ENCODE measurements around the gene DBT.
"Not testable (repeated sequence)": the region's sequence is repeated elsewhere in the genome, so short reads cannot be mapped to it uniquely, and the experiment has no call there.

DBT gene

DNA sequence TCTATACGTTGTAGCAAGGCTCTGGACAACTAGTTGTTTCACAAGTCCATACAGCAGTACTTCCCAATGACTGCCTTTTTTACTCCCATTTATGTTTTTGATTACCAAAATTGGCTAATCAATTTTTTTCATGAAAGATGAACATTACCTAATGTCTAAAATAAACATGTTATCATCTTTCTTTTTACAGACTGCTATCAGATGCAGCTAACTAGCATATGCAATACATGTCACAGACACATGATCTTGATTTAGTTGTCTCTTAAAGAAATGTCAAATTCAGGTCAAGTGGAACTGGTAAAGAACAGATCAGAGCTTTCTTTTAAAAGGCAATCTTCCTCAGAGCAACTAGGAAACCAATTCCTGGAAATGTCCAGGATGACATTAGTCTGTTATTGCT is 630 bp upstream of the DBT start:
- no peak for DNase-seq (ENCODE audit: low read depth)

DNA sequence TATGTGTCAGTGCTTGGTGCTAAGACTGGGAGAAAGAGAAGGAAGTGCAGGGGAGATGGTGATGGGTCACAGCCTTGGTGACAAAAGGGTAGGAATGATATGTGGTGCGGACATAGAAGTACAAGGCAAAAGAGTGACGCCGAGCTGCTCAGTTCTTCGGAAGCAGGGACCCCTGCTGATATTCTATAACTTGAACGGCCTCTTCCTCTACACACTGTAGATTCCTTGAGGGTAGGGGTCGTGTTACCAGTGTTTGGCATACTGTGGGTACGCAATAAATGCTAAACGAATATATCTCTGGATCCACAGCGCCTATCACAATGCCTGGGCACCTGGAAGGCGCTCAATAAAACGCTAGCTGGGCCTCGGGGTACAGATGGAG is 488 bp downstream of the DBT start:
- DNase-seq (ENCODE audit: low read depth) = no peak

DNA sequence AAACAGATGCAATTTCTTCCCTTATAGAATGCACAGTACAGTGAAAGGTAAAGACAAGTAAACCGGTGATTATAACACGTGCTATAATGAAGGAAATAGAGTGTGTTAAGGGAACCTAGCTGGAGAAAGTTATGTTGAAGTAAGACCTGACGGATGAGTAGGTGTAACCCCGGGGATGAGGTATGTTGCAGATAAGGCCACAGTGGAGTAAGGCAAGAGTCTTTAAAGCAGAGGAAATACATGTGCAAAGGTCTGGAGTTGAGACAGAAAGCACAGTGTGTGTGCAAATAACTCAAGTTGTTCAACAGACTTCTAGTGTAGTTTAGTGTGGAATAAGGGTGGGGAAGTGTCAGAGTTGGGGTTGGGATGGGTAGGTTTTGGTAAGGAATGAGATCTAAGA is 2.9 kb downstream of the DBT start:
- no peak for DNase-seq (ENCODE audit: low read depth)

DNA sequence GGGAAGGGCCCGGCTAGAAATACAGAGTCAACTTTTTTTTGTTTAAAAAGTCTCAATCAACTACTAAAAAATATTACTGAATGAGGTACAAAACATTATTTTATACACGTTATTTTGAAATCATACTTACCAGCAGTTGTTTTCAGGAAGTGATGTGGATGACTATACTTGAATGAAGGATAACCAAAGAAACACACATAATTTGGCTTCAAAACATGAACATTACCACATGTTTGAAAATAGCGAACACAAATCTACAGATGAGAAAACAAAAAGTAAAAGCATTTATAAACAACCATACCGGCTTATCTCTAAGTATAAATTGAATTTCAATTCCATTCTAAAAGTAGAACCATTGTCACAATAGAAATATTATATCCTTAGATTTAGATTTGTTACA is 9.0 kb downstream of the DBT start:
- DNase-seq (ENCODE audit: low read depth) = no peak

DNA sequence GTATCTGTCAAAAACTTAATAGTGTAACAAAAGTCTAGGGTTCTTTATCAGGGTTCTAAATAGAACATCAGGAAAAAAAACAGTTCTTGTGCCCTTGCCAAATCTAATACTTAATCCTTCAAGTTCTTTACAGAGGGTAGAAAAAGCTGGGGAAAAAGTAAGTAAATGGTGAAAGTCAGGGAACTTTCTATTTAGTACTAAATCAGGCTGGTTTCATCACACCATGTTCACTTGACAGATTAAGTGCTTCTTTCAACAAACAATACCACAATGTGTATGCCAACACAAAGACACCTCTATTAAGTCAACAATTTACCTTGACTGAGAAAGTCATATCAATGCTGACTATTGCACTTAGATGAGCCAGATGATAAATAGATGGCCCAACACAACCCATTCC is 9.7 kb downstream of the DBT start:
- no peak for DNase-seq (ENCODE audit: low read depth)

DNA sequence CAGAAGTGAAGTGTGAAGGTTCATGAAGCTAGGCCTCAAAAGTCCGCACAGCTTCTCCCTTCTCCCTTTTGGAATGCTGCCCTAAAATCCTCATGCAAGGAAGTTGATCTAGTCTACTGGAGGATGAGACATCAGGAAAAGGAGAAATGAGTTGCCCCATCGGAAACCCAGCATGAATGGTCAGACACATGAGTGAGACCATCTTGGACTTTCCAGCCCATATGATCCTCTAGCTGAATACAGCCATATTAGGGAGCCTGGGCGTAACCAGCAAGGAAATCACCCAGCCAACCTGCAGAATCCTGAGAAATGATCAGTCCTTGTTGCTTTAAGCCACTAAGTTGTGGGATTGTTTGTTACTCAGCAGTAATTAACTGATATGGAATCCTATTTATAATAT is 12.5 kb downstream of the DBT start:
- DNase-seq (ENCODE audit: low read depth) = no peak

DNA sequence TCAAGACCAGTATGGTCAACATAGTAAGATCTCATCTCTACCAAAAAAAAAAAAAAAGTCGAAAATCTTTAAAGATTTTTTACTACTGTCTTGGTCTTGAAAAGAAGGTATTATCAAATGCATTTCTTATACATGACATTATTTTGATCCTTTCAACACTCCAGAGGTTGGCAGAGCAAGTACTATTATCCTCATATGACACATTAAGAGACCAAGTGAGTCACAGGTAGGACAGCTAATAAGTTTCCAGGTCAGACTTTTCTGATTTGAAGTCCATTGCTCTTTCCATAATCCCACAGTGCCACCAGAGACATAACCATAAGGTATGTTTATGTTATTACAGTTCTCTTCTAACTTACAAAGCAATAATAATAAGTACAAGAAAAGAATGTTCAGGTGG is 15.2 kb downstream of the DBT start:
- DNase-seq (ENCODE audit: low read depth) = no peak

DNA sequence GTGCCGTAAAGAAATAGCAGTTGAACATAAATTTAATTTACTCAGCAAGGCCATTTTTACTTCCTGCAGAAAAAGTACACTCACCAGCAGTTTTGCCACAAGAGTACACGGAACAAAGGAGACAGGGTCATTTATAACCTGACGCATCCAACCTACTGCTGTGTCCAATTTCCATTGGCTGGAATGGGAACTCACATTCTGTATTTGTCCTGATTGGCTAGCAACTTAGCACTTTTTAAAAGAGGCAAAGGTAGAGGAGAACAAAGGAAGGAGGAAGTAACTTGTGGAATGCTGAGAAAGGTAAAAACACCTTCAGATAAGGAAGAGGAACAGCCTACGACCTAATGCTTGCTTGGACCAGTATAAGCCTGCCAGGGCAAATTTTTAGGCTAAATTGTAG is 16.1 kb downstream of the DBT start:
- not testable (repeated sequence) for DNase-seq (ENCODE audit: low read depth)

DNA sequence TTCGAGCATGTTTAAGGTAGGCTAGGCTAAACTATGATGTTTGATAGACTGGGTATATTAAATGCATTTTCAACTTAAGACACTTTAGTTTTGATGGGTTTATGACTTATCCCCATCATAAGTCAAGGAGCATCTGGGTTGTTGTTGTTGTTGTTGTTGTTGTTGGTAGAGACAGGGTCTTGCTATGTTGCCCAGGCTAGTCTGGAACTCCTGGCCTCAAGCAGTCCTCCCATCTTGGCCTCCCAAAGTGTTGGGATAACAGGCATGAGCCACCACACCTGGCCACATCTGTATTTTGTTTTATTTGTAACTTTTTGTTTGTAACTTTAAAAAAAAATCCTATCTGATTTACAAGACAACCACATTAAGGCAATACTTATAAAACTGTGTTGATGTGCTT is 17.5 kb downstream of the DBT start:
- no peak for DNase-seq (ENCODE audit: low read depth)

DNA sequence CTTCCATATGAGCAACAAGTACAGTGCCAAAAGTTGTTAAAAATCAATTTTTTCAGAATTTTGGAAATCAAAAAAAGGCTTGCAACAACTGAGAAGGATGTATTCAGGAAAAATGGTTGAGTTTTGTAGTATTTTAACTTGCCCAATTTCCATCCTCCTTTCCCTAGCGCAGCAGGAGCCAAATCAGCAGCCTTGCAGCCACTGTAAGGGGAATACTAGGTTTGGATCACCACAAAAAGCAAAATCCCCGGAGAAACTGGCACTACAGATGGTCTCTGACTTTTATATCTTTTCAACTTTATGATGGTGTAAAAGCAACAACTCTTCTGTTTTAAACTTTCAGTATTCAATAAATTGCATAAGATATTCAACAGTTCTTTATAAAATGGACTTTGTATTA is 17.9 kb downstream of the DBT start:
- DNase-seq (ENCODE audit: low read depth) = no peak

DNA sequence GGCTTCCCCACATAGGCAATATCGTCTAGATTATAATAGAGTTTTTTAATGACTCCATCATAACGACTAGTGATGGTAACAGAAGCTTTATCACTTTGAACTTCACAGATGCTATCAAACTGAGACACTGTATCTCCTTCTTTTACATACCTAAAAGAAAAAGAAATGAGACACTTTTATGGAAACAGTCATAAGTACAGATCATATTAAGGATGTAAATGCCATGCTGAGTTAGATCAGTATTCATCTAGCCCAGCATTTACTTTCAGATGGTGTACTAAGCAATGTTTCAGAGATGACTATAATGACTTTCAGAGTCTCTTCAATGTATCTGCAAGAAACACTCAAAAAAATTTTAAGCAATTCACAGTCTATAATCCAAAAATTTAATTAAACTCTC is 18.9 kb downstream of the DBT start:
- DNase-seq (ENCODE audit: low read depth) = no peak

DNA sequence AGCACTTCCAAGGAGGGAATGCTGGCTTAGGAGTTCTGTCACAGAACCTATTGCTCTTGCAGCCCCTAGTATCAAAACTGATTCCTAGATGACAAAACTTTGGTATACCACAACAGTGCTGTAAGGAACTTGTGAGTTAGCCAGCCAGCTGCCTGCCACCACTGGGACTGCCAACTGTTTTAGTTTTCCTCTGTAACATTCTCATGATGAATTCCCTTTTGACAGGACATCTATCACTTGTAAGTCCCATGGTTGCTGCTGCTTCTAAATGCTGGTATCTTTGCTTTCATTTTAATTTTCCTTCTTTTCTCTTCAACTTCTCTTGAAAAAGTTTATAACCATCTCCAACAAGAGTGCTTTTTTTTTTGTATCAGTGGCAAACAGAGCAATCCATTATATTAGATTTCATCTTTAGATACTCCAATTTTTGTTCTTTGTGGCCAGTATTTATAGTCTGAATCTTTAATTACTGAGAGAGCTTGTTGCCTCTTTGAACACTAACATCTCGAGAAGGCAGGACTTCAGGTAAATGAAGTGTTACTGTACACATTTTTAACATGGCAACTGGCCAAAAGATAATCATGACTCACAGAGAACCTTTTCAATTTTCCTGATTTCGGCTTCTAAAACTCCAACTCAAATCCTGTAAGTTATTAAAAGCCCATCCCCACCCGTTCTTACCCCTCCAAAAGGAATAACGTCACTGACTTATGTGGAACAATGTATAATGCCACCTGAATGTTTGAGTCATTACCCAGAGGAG is 19.8 kb downstream of the DBT start:
- DNase-seq (ENCODE audit: low read depth) = no peak

DNA sequence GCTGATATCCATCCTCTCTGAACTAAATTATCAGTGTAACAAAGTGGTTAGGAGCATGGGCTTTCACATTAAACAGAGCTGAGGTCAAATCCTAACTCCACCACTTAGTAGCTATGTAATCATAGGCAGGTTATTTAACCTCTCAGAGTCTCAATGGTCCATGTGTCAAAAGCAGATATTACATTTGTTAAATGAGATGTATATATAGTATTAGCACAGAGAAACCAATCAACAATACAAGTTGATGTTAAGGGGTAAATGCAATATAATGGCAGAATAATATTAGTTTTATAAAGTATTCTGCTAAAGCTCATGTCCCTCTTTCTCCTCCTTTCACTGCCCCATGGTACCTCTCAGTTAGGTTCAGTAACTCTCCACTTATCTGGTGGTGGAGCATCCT is 27.2 kb downstream of the DBT start:
- no peak for DNase-seq (ENCODE audit: low read depth)

DNA sequence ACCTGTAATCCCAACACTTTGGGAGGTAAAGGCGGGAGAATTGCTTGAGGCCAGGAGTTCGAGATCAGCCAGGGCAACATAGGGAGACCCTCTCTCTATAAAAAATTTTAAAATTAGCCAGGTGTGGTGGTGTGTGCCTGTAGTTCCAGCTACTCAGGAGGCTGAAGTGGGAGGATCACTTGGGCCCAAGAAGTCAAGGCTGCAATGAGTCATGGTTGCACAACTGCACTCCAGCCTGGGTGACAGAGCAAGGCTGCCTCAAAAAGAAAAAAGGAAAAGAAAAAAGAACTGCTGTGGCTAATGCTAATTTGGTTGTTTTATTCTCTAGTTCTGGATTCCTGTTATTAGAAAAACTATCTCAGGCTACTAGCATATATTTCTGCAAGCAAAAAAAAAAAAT is 29.8 kb downstream of the DBT start:
- no peak for DNase-seq (ENCODE audit: low read depth)

DNA sequence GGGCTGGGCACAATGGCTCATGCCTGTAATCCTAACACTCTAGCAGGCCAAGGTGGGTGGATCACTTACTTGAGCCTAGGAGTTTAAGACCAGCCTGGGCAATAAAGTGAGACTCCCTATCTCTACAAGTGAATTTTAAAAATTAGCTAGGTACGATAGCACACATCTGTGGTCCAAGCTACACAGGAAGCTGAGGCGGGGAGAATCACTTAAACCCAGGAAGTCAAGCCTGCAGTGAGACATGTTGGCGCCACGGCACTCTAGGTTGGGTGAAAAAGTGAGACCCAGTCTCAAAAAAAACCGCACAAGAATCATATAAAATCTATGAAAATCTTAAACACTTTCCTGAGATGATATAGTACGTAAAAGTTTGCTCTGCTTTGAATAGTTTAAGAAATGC is 30.2 kb downstream of the DBT start:
- DNase-seq (ENCODE audit: low read depth) = no peak

DNA sequence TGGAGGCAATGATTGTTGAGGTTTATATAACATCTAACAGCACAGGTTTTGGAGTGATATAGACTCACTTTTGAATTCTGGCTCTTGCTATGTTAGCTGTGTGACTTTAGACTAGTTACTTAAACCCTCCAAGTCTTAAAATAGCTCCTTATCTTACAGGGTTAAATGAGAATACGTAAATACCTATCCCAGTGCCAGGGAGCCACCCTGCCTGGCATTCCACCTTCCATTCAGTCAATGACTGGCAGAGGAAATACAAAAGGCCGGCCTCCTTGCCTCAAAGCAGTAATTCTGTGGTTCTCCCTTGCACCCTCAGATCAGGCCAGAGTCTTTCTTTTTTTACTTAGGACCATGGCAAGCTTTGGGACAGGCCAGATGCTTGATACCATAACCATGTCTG is 31.8 kb downstream of the DBT start:
- no peak for DNase-seq (ENCODE audit: low read depth)

DNA sequence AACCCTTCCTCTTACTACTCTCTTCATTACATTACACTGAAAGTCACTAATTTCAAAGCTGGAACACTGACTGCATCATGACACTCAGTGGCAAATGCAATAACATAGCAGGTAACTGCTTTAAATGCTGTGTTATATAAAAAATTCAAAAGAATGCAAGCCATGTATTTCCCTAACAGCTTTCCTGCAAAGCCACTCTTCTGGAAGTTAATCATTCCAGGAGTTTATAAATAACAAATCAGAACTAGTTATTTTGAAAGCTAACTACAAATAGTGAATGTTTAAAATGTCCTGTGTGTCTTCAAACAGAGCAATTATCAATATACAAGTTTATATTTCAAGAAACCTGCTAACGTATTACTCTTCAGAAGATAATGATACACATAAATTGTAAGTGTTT is 34.5 kb downstream of the DBT start:
- no peak for DNase-seq (ENCODE audit: low read depth)

DNA sequence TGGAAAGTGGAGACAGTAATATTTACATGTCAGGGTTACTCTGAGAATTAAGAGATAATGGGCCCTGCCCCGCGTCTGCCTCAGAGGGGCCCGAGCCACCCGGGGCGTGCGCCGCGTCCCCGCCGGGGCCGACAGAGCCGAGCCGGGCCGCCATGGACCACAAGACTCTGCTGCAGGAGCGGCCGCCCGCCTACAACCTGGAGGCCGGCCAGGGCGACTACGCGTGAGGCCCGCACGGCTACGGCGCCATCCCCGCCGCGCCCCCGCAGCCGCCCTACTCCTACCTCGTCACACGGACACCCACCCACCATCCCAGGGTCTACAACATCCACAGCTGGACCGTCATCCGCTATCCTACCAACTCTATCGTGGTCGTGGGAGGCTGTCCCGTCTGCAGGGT is 36.5 kb downstream of the DBT start:
- no peak for DNase-seq (ENCODE audit: low read depth)

DNA sequence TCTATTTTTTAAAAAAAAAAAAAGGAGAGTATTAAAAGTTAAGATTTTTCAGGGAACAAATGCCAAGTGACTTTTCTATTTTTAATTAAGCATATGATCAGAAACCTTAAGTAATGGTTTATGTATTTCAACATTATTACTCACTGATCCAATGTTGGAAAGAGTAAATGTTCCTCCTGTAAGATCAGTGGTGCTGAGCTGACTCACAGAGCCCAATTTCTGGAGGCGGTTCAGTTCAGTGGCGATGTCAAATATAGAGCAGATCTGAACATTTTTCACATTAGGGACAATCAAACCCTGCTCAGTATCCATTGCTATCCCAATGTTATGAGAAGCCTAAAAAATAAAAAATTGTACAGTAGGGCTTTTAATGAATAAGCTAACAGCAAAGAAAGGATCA is 43.3 kb downstream of the DBT start:
- no peak for DNase-seq (ENCODE audit: low read depth)

DNA sequence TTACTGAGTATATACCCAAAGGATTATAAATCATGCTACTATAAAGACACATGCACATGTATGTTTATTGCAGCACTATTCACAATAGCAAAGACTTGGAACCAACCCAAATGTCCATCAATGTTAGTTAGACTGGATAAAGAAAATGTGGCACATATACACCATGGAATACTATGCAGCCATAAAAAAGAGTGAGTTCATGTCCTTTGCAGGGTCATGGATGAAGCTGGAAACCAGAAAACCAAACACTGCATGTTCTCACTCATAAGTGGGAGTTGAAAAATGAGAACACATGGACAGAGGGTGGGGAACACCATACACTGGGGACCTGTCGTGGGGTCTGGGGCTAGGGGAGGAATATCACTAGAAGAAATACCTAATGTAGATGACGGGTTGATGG is 44.0 kb downstream of the DBT start:
- DNase-seq (ENCODE audit: low read depth) = not testable (repeated sequence)

DNA sequence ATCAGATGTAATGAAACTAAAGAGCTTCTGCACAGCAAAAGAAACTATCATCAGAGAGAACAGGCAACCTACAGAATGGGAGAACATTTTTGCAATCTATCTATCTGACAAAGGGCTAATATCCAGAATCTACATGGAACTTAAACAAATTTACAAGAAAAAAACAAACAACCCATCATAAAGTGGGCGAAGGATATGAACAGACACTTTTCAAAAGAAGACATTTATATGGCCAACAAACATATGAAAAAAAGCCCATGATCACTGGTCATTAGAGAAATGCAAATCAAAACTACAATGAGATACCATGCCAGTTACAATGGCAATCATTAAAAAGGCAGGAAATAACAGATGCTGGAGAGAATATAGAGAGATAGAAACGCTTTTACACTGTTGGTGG is 44.5 kb downstream of the DBT start:
- not testable (repeated sequence) for DNase-seq (ENCODE audit: low read depth)

DNA sequence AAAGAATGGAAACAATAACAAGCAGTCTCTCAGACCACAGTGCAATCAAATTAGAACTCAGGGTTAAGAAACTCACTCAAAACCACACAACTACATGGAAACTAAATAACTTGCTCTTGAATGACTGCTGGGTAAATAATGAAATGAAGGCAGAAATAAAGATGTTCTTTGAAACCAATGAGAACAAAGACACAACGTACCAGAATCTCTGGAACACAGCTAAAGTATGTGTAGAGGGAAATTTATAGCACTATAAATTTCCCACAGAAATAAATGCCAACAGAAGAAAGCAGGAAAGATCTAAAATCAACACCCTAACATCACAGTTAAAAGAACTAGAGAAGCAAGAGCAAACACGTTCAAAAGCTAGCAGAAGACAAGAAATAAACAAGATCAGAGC is 46.9 kb downstream of the DBT start:
- not testable (repeated sequence) for DNase-seq (ENCODE audit: low read depth)

DNA sequence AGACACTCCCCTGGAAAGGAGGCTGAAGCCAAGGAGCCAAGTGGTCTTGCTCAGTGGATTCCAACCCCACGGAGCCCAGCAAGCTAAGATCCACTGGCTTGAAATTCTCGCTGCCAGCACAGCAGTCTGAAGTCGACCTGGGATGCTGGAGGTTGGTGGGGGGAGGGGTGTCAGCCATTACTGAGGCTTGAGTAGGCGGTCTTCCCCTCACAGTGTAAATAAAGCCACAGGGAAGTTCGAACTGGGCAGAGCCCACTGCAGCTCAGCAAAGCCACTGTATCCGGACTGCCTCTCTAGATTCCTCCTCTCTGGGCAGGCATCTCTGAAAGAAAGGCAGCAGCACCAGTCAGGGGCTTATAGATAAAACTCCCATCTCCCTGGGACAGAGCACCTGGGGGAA is 49.6 kb downstream of the DBT start:
- not testable (repeated sequence) for DNase-seq (ENCODE audit: low read depth)

DNA sequence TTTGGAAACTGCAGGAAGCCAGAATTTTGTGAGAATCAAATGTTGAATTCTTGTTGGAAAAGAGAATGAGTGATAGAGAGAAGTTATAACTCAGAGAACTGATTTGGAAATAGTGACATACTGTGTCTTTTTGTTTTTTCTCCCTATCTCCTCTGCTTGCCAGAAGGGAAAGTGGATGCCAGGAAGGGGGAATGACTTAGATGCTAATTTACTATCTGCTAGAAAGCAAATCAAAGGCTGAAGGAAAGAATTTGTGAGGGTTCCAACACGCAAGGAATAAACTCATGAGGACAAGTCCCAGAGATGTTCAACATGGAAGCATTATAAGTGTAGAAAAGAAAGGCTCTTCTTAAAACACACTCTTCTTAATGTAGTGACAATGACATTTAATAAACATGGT is 51.0 kb downstream of the DBT start:
- DNase-seq (ENCODE audit: low read depth) = no peak

DNA sequence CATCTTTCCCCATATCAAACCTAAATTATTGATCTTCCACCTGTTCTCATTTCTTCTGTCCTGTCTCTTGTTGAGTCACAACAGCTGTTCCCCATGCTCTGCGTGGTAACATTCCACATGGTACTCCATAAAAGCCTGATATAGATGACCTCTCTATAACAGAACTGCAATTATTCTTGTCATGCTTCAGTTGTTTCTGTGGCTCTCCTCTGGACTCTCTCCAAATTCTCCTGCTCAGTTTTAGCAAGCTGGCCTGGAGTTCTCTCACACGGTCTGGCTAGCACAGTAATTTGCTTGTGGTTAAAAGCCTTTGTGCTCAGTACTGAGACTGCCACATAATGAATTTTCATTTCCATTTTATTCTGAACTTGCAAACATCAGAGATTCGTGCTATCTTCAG is 61.0 kb downstream of the DBT start:
- no peak for DNase-seq (ENCODE audit: low read depth)

All from activated T-cell treated with anti-CD3 and anti-CD28 coated beads for 48 hours (primary cell).